Liver (tissue), 9 donors: ENCODE data around the gene CCDC88C. TPM values are rescaled to one million over a fixed set of nuclear protein-coding genes. Genes with fewer than 3 reads are reported as not detected.

Experiments used
- DNase-seq: peaks from one replicate; pipeline ENCODE4 v3.0.0-alpha.2; 2017; ENCODE audit warnings: low spot score
- H3K27ac ChIP-seq, 2 donors: one replicate each; pipeline ENCODE4 v1.7.0; 2013; ENCODE audit warnings: inconsistent platforms in 2 of 2, low read length in 2 of 2, control low read depth in 1 of 2, low read depth in 1 of 2, mild to moderate bottlenecking in 1 of 2
- H3K27me3 ChIP-seq, 4 donors: one replicate each; pipeline versions ENCODE4 v1.6.1 to v1.7.0; 2013; ENCODE audit warnings: low read length in 3 of 4, inconsistent platforms in 1 of 4, mild to moderate bottlenecking in 1 of 4, moderate library complexity in 1 of 4; ENCODE audit not compliant: control insufficient read depth in 4 of 4, insufficient read depth in 4 of 4
- H3K36me3 ChIP-seq, 4 donors: one replicate each; pipeline versions ENCODE4 v1.6.1 to v1.7.0; 2013; ENCODE audit warnings: low read length in 3 of 4, mild to moderate bottlenecking in 3 of 4, low read depth in 1 of 4, moderate library complexity in 1 of 4; ENCODE audit not compliant: control insufficient read depth in 4 of 4, insufficient read depth in 3 of 4
- H3K4me1 ChIP-seq, 4 donors: one replicate each; pipeline versions ENCODE4 v1.6.1 to v1.7.0; 2013; ENCODE audit warnings: low read length in 3 of 4, mild to moderate bottlenecking in 3 of 4, moderate library complexity in 1 of 4; ENCODE audit not compliant: control insufficient read depth in 4 of 4, insufficient read depth in 4 of 4
- H3K4me3 ChIP-seq, 3 donors: one replicate each; pipeline versions ENCODE4 v1.6.1 to v1.7.0; 2013; ENCODE audit warnings: low read length in 3 of 3, control low read depth in 1 of 3, low read depth in 1 of 3, mild to moderate bottlenecking in 1 of 3
- H3K9ac ChIP-seq, 2 donors: one replicate each; pipeline ENCODE4 v1.7.0; 2013; ENCODE audit warnings: low read length in 2 of 2, mild to moderate bottlenecking in 2 of 2, moderate library complexity in 2 of 2, control low read depth in 1 of 2, low read depth in 1 of 2
- H3K9me3 ChIP-seq, 4 donors: one replicate each; pipeline versions ENCODE4 v1.6.1 to v1.7.0; 2013; ENCODE audit warnings: low read length in 3 of 4; ENCODE audit not compliant: control insufficient read depth in 4 of 4
- ATF3 ChIP-seq: IDR thresholded peaks from 2 replicates; pipeline ENCODE4 v1.6.1; 2016; ENCODE audit warnings: antibody characterized with exemption
- FOXA1 ChIP-seq: IDR thresholded peaks from 2 replicates; pipeline ENCODE4 v1.6.1; 2016; ENCODE audit warnings: antibody characterized with exemption
- HNF4G ChIP-seq: IDR thresholded peaks from 2 replicates; pipeline ENCODE4 v1.6.1; 2016; ENCODE audit warnings: antibody characterized with exemption
- JUND ChIP-seq, 2 donors: IDR thresholded peaks; 2 replicates each; pipeline ENCODE4 v1.6.1; 2016; ENCODE audit warnings: antibody characterized with exemption in 2 of 2
- NR2F2 ChIP-seq: IDR thresholded peaks from 2 replicates; pipeline ENCODE4 v1.6.1; 2016; ENCODE audit warnings: antibody characterized with exemption
- RAD21 ChIP-seq, 2 donors: IDR thresholded peaks; 2 replicates each; pipeline ENCODE4 v1.6.1; 2016; ENCODE audit warnings: antibody characterized with exemption in 2 of 2, mild to moderate bottlenecking in 2 of 2
- RXRA ChIP-seq, 2 donors: IDR thresholded peaks; 2 replicates each; pipeline ENCODE4 v1.6.1; 2017 to 2018; ENCODE audit warnings: antibody characterized with exemption in 2 of 2, mild to moderate bottlenecking in 1 of 2
- TAF1 ChIP-seq: conservative IDR thresholded peaks from 2 replicates; pipeline ENCODE4 v1.6.1; 2016; ENCODE audit warnings: antibody characterized with exemption, mild to moderate bottlenecking
- YY1 ChIP-seq: IDR thresholded peaks from 2 replicates; pipeline ENCODE4 v1.6.1; 2016; ENCODE audit warnings: antibody characterized with exemption, mild to moderate bottlenecking
- WGBS: extraction: QIAGEN DNeasy Blood & Tissue Kit; methylation state at CpG from one replicate; pipeline ENCODE4 v1.1.7; 2013; 5-methylcytosine and 5-hydroxymethylcytosine counted together
- polyA plus RNA-seq, 2 donors: library from polyadenylated mRNA; stranded (reverse) in 1 of 2; unstranded in 1 of 2; fragments of 200-250 nt in 1 of 2; fragments of >200 nt in 1 of 2; fragmentation: Nextera tagmentation in 1 of 2; extraction: Ambion mirVana in 1 of 2; gene quantifications; one replicate each; pipeline versions ENCODE4 v1.2.1 to v1.2.3, GENCODE V29; 2013 to 2015
- total RNA-seq, 2 donors: library from RNA; depleted of rRNA; stranded (reverse); fragments of >200 nt; gene quantifications; one replicate each; pipeline ENCODE4 v1.2.3, GENCODE V29; 2014
- TF ChIP-seq, protein P1 (sequence below): fragments of 150-350 bp; IDR thresholded peaks from 2 replicates; pipeline ENCODE4 v1.5.1; 2017; ENCODE audit warnings: improper control_type of control experiment, low read depth, low read length; ENCODE audit not compliant: missing input control
- TF ChIP-seq, protein P2 (sequence below): IDR thresholded peaks from 2 replicates; pipeline ENCODE4 v1.6.1; 2016; ENCODE audit warnings: antibody characterized with exemption
- TF ChIP-seq, protein P3 (sequence below): IDR thresholded peaks from 2 replicates; pipeline ENCODE4 v1.6.1; 2016; ENCODE audit warnings: antibody characterized with exemption, mild to moderate bottlenecking
- donor health status: healthy.
- donor health status: healthy.
- donor health status: healthy.
- donor health status: healthy.
- donor health status: healthy.

CCDC88C gene
- total and polyA plus RNA-seq, 4 donors, result 1.3 to 10.8 (median 4.0) TPM

DNA sequence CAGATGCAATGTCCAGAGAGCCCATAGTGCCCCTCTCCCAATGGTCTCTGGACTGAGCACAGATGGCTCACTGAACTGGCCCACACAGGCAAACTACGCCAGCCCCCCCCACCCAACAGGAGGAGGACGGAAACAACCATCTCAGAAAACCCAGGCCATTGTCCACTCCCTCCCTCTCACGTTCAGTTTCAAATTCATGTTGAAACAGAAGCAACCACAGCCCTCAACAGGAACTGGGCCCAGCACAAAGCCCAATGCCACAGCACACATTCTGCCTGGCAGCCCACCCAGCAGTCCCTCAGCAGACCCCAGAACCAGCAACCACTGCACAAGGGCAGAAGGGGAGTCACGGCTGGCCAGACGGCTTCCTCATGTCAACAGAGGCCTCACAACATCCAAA, 10.6 kb downstream of the CCDC88C start:
- 85% methylated on average over 5 of the region's 5 CpGs for WGBS
- H3K36me3 ChIP-seq, result peaks cover 0 to 5% (median 1%) of the 10 kb centered on the region in 4 donors

GRCh38 chr14:91406451-91406850, 11.2 kb downstream of the CCDC88C start:
- H3K36me3 ChIP-seq, result peaks cover 0 to 5% (median 1%) of the 10 kb centered on the region in 4 donors
- H3K4me1 ChIP-seq, result peaks cover 0 to 4% (median 0%) of the 10 kb centered on the region in 4 donors
- H3K27me3 ChIP-seq, result no peaks in the 10 kb centered on the region
- 95% methylated on average over 8 of the region's 8 CpGs for WGBS
- H3K27ac ChIP-seq, result no peak overlapping the region
- H3K9ac ChIP-seq, result no peak overlapping the region
- no peaks in the 10 kb centered on the region for H3K9me3 ChIP-seq
- no peak for DNase-seq
- no peak overlapping the region for H3K4me3 ChIP-seq
- TF ChIP-seq, protein P1, sequence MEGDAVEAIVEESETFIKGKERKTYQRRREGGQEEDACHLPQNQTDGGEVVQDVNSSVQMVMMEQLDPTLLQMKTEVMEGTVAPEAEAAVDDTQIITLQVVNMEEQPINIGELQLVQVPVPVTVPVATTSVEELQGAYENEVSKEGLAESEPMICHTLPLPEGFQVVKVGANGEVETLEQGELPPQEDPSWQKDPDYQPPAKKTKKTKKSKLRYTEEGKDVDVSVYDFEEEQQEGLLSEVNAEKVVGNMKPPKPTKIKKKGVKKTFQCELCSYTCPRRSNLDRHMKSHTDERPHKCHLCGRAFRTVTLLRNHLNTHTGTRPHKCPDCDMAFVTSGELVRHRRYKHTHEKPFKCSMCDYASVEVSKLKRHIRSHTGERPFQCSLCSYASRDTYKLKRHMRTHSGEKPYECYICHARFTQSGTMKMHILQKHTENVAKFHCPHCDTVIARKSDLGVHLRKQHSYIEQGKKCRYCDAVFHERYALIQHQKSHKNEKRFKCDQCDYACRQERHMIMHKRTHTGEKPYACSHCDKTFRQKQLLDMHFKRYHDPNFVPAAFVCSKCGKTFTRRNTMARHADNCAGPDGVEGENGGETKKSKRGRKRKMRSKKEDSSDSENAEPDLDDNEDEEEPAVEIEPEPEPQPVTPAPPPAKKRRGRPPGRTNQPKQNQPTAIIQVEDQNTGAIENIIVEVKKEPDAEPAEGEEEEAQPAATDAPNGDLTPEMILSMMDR, result no peak
- TF ChIP-seq RAD21 (IDR thresholded peaks at IDR 0.05) (no peak), JUND (IDR thresholded peaks at IDR 0.05) (no peak), HNF4G (no peak), YY1 (no peak)

More for the DNA sequence above, 10.6 kb downstream of the CCDC88C start:
- no peak for DNase-seq
- H3K27ac ChIP-seq, result no peak overlapping the region
- TF ChIP-seq, protein P1, result no peak
- TF ChIP-seq RAD21 (IDR thresholded peaks at IDR 0.05), result no peak
- TF ChIP-seq TAF1, result no peak
- TF ChIP-seq ATF3, result no peak
- no peak for TF ChIP-seq RXRA (IDR thresholded peaks at IDR 0.05)
- no peak for TF ChIP-seq YY1
- no peak for TF ChIP-seq JUND (IDR thresholded peaks at IDR 0.05)
- TF ChIP-seq, protein P2, sequence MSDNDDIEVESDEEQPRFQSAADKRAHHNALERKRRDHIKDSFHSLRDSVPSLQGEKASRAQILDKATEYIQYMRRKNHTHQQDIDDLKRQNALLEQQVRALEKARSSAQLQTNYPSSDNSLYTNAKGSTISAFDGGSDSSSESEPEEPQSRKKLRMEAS, result no peak
- TF ChIP-seq HNF4G, result no peak
- TF ChIP-seq, protein P3, sequence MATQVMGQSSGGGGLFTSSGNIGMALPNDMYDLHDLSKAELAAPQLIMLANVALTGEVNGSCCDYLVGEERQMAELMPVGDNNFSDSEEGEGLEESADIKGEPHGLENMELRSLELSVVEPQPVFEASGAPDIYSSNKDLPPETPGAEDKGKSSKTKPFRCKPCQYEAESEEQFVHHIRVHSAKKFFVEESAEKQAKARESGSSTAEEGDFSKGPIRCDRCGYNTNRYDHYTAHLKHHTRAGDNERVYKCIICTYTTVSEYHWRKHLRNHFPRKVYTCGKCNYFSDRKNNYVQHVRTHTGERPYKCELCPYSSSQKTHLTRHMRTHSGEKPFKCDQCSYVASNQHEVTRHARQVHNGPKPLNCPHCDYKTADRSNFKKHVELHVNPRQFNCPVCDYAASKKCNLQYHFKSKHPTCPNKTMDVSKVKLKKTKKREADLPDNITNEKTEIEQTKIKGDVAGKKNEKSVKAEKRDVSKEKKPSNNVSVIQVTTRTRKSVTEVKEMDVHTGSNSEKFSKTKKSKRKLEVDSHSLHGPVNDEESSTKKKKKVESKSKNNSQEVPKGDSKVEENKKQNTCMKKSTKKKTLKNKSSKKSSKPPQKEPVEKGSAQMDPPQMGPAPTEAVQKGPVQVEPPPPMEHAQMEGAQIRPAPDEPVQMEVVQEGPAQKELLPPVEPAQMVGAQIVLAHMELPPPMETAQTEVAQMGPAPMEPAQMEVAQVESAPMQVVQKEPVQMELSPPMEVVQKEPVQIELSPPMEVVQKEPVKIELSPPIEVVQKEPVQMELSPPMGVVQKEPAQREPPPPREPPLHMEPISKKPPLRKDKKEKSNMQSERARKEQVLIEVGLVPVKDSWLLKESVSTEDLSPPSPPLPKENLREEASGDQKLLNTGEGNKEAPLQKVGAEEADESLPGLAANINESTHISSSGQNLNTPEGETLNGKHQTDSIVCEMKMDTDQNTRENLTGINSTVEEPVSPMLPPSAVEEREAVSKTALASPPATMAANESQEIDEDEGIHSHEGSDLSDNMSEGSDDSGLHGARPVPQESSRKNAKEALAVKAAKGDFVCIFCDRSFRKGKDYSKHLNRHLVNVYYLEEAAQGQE, result no peak
- TF ChIP-seq FOXA1, result no peak
- TF ChIP-seq NR2F2, result no peak
- peaks cover 0 to 4% (median 0%) of the 10 kb centered on the region in 4 donors for H3K4me1 ChIP-seq
- H3K4me3 ChIP-seq, result no peak overlapping the region
- no peaks in the 10 kb centered on the region for H3K27me3 ChIP-seq
- no peaks in the 10 kb centered on the region for H3K9me3 ChIP-seq
- H3K9ac ChIP-seq, result no peak overlapping the region
